Esophagus mucosa (tissue), 1 donor: Measurements from ENCODE around the gene PLCB2. TPM values are rescaled to one million over a fixed set of nuclear protein-coding genes. Genes with fewer than 3 reads are reported as not detected.

Experiments
- ATAC-seq: fragments of 200-7000 bp; cut with Tn5 transposase; one replicate; pipeline ENCODE4 v1.9.1; 2020
- total RNA-seq: library from RNA; stranded (reverse); gene quantifications from one replicate; pipeline ENCODE4 v1.2.4, GENCODE V29; 2023
- donor health status: DM: yes; HTN: yes; CAD: no.

PLCB2 gene
- total RNA-seq, 1 donor from 2014 or later = 4.2 TPM

- ATAC-seq = no peak
Measured at GRCh38 chr15:40327457-40327856, 19.7 kb upstream of the PLCB2 start.

DNA sequence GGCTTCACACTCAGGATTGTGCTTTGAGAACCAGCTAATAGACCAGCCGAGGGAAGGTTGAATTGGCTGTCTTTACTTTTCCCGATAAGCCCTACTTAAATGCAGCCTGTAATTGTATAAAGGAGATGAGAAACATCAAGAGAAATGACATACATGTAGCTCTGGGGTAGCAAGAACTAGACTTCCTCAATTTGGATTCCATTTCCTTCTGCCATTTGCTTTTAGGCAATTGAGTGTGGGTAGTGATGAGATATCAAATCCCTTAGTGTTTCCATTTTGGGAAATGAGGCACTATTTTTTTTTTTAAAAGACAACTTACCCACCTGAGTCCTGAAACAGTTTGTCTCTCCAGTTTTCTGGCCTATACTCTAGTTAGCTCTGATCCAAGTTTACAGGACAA is 18.0 kb upstream of the PLCB2 start:
- no peak for ATAC-seq

DNA sequence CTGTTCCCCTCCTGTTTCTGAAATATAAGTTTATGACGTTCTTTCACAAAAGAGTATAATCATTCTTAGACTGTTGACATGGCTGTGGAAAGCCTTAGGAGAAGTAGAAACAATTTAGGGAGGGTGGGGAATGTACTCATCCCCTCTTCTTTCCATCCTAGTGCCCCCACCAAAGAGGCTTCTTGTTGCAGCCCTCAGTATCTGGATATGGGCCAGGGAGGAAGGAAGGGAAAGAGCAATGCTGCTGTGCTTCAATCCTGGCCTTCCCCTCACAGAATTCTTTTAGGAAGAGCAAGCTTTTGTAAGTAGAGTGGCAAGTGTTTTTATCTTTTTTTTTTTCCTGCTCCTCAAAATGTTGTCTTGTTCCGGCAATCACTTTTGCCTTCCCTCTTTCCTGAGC is 17.5 kb upstream of the PLCB2 start:
- no peak for ATAC-seq

DNA sequence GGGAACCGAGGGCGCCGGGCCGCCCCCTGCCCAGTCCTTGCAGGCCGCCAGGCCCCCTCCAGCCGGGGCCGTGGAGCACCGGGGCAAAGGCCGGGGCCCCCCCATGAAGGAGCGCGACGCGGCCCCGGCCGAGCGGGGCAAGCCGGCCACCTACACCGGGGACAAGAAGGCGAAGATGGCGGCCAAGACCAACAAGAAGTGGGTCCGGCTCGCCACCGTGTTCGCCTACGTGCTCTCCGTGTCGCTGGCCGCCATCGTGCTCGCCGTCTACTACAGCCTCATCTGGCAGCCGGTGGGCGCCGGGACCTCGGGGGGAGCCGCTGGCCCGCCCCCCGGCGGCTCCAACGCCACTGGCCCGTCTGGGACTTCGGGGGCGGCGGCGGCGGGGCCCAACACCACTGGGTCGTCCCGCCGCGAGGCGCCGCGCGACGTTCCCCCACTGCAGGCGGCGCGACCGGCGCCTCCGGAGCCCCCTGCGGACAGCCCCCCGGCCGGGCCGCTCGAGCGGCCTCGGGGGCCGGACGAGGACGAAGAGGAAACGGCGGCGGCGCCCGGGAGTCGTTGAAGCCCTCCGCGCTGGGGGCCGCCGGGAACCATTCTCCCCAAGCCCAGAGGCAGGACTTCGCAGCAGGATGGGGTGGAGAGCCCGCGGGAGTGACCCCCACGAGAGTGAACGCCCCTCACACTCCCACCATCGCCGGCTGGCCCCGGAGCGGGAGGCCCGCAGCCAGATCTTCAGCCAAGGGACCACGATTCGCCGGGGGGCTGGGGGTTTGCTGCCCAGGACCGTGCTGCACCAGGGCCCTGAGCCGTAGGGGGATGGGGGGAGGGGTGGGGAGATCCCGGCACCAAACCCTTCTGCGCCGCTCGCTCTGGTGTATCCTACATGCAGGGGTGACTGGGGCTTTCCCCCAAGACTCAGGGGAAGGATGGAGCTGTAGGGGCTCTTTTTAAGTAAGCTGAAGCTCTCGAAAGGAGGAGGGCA is 16.5 kb upstream of the PLCB2 start:
- no peak for ATAC-seq

- peak; percentile 85 for ATAC-seq
Measured at GRCh38 chr15:40323239-40323952, 15.7 kb upstream of the PLCB2 start, which contains the start of gene INAFM2. Gene INAFM2, plus strand, starts transcription at chr15:40323692. Its CDS starts 364 bp downstream, at chr15:40324056.

DNA sequence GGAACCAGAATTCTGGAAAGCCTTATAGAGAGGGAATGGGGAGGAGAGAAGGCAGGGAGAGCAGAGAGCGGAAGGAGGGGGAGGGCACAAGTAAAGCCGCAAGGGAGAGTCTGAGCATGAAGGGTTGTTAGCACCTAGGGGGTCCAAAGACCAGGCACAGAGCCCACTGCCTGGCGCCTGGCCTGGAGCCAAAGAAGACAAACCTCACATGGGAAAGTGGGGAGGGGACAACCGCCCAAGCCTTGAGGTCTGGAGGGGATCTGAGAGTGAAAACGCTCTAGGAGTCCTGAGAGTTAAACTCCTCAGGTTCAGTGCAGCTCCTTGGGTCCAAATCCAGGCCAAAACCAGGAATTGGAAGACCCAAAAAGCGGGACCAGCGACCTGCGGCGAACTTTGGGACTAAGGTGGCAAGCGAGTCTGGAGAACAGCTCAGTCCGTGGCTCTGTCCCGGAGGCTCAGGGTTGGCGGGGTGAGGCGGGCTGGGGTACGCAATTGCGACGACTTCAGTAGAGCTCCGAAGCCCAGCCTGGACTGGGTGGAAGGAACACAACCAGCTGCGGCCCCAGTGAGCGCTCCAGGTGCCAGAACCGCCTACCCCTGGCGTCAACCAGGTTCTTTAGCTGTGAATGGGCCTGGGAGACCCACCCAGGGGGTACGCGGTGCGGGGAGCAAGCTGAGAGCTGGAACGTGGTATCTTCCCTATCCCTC is 14.9 kb upstream of the PLCB2 start:
- ATAC-seq = no peak

GRCh38 chr15:40320931-40321371 is 13.2 kb upstream of the PLCB2 start:
- ATAC-seq = peak; percentile 21

DNA sequence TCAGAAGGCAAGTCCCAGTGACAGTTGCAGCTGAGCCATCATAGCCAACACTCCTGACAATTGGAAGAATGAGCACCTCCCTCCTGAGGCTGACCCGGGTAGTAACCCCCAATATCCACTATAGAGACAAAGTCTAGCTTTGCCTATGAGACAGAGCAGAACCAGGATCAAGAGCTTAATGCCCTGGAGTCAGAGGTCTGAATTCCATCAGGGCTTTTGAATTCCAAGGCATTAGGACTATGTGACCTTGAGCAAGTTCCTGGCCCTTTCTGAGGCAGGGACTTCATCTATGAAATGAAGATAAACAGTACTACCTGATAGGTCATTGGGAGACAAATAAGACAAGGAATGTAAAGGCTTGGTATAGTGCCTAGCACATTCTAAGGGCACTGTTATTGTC is 12.7 kb upstream of the PLCB2 start:
- ATAC-seq = no peak

- no peak for ATAC-seq
Measured at GRCh38 chr15:40317580-40317979, 9.8 kb upstream of the PLCB2 start.

- no peak for ATAC-seq
Measured at GRCh38 chr15:40316931-40317330, 9.2 kb upstream of the PLCB2 start.

GRCh38 chr15:40314723-40315276 is 7.1 kb upstream of the PLCB2 start:
- ATAC-seq = no peak

DNA sequence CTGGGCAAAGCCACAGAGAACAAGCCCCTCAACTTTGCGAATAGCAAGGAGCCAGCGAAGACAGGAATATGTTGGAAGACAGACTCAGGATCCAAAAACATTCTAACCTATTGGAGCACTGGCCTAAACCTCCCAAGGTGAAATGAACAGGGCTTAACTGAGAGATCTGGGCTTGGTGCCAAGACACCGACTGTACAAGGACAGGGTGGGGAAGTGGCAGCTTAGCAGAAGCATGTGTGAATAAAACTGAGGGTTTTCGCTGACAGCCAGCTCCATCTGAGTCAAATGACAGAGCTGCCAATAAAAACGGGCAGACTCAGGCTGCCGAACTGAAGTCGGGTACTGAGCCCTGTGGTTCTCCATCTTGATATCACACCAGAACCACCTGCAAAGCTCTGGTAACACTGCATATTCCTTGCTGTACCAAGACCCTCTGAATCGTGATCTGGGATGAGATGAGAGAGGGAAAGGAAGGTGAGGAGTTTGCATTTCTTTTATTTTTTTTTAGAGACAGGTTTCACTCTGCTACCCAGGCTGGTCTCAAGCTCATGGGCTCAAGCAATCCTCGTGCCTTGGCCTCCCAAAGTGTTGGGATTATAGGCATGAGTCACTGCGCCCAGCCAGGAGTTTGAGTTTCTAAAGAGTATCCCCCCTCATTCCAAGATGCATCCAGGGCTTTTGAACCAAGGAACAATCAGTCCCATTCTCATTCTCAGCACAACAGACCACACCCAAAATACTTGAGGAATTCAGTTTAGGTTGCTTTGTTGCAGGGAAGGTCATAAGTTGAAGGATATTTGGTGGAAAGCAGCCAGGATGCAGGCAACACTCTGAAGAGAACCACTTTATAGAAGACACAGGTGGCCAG is 6.0 kb upstream of the PLCB2 start:
- peak; percentile 87 for ATAC-seq

DNA sequence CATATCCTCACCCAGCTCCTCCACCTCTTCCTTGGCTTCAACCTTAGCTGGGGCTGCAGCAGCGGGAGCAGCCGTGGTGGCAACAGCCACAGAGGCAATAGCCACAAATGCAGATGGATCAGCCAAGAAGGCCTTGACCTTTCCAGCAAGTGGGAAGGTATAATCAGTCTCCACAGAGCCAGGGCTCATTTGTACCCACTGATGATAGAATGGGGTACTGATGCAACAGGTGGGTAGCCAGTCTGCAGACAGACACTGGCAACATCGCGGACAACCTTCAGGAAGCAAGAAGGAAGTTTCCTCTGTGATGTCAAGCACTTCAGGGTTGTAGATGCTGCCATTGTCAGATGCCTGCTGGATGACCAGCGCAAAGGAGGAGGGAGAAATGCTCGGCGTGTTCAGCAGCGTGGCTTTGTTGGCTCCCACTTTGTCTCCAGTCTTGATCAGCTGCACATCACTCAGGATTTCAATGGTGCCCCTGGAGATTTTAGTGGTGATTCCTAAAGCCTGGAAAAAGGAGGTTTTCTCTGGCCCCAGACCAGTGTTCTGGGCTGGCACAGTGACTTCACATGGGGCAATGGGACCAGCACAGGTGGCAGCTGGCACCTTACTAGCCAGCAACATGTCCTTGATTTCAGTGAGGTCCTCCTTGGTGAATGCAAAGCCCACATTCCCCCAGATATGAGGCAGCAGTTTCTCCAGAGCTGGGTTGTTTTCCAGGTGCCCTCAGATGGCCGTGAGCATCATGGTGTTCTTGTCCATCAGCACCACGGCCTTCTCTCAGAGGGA is 4.8 kb upstream of the PLCB2 start:
- no peak for ATAC-seq

DNA sequence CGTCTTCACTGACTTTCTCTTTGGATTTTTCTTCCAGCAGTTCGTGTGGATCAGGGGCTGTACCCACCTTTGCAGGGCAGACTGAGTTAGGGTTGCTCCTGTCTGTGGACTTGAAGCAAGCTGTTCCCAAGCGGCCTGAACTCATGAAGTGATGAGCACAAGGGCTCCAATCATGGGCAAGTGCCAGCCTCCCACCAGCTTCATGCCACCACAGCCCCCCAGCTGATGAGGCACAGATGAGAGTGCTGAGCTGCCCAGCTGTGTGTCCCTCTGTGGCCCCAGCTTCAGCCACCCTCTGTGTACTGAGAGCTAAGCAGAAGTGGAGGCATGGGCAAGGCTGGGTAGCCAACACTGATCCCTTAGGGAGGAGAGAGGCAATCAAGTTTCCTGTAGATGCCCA is 3.3 kb upstream of the PLCB2 start:
- no peak for ATAC-seq

GRCh38 chr15:40310001-40310959 is 2.5 kb upstream of the PLCB2 start:
- peak; percentile 32 for ATAC-seq

GRCh38 chr15:40309344-40309862 is 1.7 kb upstream of the PLCB2 start:
- no peak for ATAC-seq

DNA sequence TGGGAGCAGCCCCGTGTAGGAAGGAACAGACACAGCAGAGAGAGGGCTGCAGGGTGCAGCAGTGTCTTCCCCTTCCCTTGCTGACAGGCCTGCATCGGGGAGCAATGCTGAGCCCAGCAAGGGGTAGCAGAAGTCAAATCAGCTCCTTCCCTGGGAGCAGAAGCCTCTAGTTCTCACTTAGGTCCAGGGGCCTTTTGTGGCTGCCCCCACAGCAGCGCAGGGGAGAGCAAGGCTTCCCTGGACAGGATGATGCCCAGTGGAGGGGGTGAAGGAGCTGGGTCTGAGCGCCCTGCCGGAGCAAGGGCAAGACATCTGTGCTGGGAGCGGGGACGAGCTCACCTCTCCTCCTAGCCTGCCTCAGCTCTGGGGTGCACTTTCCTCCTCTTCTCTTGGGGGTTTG is 827 bp downstream of the PLCB2 start:
- no peak for ATAC-seq

- no peak for ATAC-seq
Measured at GRCh38 chr15:40306371-40306770, 1.4 kb downstream of the PLCB2 start.

- no peak for ATAC-seq
Measured at GRCh38 chr15:40305281-40305680, 2.5 kb downstream of the PLCB2 start.
